ENCODE data around the gene ZNF597.

DNA sequence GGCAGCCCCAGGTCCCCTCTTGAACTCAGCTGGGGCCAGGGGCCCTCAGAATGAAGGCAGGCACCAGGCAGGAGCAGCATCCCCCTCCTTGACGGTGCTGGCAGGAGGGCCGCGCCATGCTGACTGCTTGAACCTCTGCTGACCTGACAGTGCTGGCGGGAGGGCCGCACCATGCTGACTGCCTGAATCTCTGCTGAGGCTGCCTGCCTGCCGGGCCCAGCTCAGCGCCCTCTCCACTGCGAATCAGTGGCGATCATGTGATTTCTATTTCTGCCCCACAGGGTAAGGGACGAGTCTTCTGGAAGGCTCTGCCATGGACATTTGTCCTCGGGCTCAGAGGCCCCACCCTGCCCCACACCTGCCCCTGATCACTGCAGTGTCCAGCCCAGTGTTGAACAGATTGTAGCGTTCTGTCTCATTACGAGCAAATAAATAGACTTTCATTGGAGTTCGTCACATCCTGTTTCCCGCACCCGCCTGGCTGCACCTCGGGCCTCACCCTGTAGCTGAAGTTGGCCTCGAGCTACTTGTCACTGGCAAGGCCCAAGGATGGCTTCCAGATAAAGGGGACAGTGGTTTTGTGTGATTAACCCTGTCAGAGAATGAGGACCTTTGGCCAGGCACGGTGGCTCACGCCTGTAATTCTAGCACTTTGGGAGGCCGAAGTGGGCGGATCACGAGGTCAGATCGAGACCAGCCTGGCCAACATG is 43.4 kb upstream of the ZNF597 start:
- TF ChIP-seq EZH2 (IDR thresholded peaks at IDR 0.05) (no peak), POLR2AphosphoS5 (IDR thresholded peaks at IDR 0.05; ENCODE audit: borderline replicate concordance, low read depth, low read length) (no peak), FOXP2 (optimal IDR thresholded peaks at IDR 0.05; ENCODE audit: control extremely low read depth, extremely low read length, insufficient read depth) (no peak)
